Smooth muscle cell (in vitro differentiated cells): ENCODE data around the gene SKP2. TPM values are rescaled to one million over a fixed set of nuclear protein-coding genes. Genes with fewer than 3 reads are reported as not detected.

ENCODE experiments used
- DNase-seq: peaks from one replicate; lab custom pipeline; 2025; ENCODE audit not compliant: unreplicated experiment; lab: John Stamatoyannopoulos, UW
- H2AFZ ChIP-seq: fragments of 200-600 bp; sonication (generic); 2 replicates; pipeline ENCODE4 v1.6.0; 2016; ENCODE audit warnings: antibody characterized with exemption, low read depth, mild to moderate bottlenecking
- H3F3A ChIP-seq: fragments of 200-600 bp; sonication (generic); 2 replicates; pipeline ENCODE4 v1.6.0; 2017; ENCODE audit warnings: antibody characterized with exemption, low read depth
- H3K27ac ChIP-seq: fragments of 200-600 bp; sonication (generic); 2 replicates; pipeline ENCODE4 v1.5.1; 2016; ENCODE audit warnings: low read depth, mild to moderate bottlenecking
- H3K27me3 ChIP-seq: fragments of 200-600 bp; sonication (generic); 2 replicates; pipeline ENCODE4 v1.6.1; 2016; ENCODE audit warnings: low read depth, mild to moderate bottlenecking
- H3K36me3 ChIP-seq: fragments of 200-600 bp; sonication (generic); 2 replicates; pipeline ENCODE4 v1.5.1; 2016; ENCODE audit warnings: low read depth
- H3K4me1 ChIP-seq: fragments of 200-600 bp; sonication (generic); 2 replicates; pipeline ENCODE4 v1.5.1; 2016; ENCODE audit warnings: low read depth
- H3K4me2 ChIP-seq: fragments of 200-600 bp; sonication (generic); 2 replicates; pipeline ENCODE4 v1.6.0; 2016; ENCODE audit warnings: mild to moderate bottlenecking
- H3K4me3 ChIP-seq: fragments of 200-600 bp; sonication (generic); 2 replicates; pipeline ENCODE4 v1.5.1; 2016; ENCODE audit warnings: mild to moderate bottlenecking
- H3K79me2 ChIP-seq: fragments of 200-600 bp; sonication (generic); 2 replicates; pipeline ENCODE4 v1.6.0; 2016; ENCODE audit warnings: low read depth, mild to moderate bottlenecking
- H3K9ac ChIP-seq: fragments of 200-600 bp; sonication (generic); 2 replicates; pipeline ENCODE4 v1.6.0; 2016; ENCODE audit warnings: low read depth
- H3K9me3 ChIP-seq: fragments of 200-600 bp; sonication (generic); replicated peaks from 2 replicates; pipeline ENCODE4 v1.5.1; 2016; ENCODE audit warnings: low read depth
- H4K20me1 ChIP-seq: fragments of 200-600 bp; sonication (generic); 2 replicates; pipeline ENCODE4 v1.6.0; 2016; ENCODE audit warnings: low read depth
- WGBS: methylation state at CpG from one replicate; pipeline ENCODE4 v1.1.7; 2016; ENCODE audit warnings: low lambda C conversion rate; 5-methylcytosine and 5-hydroxymethylcytosine counted together
- polyA plus RNA-seq: library from polyadenylated mRNA; unstranded; fragments of >200 nt; fragmentation: Nextera tagmentation; extraction: Ambion mirVana; gene quantifications from 2 replicates; pipeline ENCODE4 v1.2.1, GENCODE V29; 2016
- total RNA-seq: library from RNA; depleted of rRNA; stranded (reverse); fragments of >200 nt; gene quantifications from 2 replicates; pipeline ENCODE4 v1.2.3, GENCODE V29; 2014
- TF ChIP-seq, protein P1 (sequence below): fragments of 200-600 bp; sonication (generic); IDR thresholded peaks from 2 replicates; pipeline ENCODE4 v1.5.1; 2017; ENCODE audit warnings: borderline replicate concordance, mild to moderate bottlenecking, antibody characterized with exemption; ENCODE audit not compliant: insufficient read depth, poor library complexity, severe bottlenecking

Gene SKP2
- total and polyA plus RNA-seq, 2 experiments from 2014 or later = 38.8 to 53.8 TPM

DNA sequence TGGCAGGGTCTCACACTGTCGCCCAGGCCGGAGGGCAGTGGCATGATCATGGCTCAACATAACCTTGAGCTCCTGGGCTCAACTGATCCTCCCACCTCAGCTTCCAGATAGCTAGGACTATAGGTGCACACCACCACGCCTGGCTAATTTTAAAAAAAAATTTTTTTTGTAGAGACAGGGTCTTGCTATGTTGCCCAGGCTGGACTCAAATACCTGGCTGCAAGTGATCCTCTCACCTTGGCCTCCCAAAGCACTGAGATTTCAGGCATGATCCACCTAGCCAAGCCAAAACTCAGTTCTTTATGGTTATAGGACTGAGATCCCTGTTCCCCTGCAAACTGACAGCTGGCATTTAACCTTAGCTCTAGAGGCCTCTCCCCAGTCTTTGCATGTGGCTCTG, 5.5 kb upstream of the SKP2 start:
- H4K20me1 ChIP-seq = peaks cover 4% of the 10 kb centered on the region
- no peaks in the 10 kb centered on the region for H3K36me3 ChIP-seq
- H3K79me2 ChIP-seq = peaks cover 15% of the 10 kb centered on the region
- H3K27ac ChIP-seq = no peak overlapping the region
- H3K4me2 ChIP-seq = no peak overlapping the region
- H3K27me3 ChIP-seq = no peaks in the 10 kb centered on the region
- peaks cover 5% of the 10 kb centered on the region for H3K4me1 ChIP-seq
- no peak overlapping the region for H3K4me3 ChIP-seq
- no peak for DNase-seq
- TF ChIP-seq, protein P1, sequence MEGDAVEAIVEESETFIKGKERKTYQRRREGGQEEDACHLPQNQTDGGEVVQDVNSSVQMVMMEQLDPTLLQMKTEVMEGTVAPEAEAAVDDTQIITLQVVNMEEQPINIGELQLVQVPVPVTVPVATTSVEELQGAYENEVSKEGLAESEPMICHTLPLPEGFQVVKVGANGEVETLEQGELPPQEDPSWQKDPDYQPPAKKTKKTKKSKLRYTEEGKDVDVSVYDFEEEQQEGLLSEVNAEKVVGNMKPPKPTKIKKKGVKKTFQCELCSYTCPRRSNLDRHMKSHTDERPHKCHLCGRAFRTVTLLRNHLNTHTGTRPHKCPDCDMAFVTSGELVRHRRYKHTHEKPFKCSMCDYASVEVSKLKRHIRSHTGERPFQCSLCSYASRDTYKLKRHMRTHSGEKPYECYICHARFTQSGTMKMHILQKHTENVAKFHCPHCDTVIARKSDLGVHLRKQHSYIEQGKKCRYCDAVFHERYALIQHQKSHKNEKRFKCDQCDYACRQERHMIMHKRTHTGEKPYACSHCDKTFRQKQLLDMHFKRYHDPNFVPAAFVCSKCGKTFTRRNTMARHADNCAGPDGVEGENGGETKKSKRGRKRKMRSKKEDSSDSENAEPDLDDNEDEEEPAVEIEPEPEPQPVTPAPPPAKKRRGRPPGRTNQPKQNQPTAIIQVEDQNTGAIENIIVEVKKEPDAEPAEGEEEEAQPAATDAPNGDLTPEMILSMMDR = no peak
- H3K9ac ChIP-seq = no peak overlapping the region
- H2AFZ ChIP-seq = no peak overlapping the region
- H3F3A ChIP-seq = no peaks in the 10 kb centered on the region
- 77% methylated on average over 3 of the region's 3 CpGs for WGBS
- no peaks in the 10 kb centered on the region for H3K9me3 ChIP-seq

DNA sequence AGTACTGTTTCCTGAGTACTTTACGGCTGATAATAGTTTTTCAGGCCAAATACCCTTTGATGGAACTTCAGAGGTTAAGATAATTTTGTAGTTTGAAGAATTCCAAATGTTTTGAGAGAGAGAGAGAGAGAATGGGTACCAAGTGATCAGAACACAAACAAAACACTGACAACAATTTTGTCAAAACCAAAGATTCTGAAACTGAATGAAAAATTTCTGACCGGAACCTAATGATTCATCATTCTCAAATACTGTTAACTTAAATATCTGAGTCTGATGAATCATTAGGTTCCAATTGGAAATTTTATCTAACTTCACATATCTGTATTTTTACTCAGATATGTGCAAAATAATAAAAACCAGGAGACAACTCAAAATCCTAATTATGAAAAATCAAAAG, 4.2 kb upstream of the SKP2 start:
- peaks cover 20% of the 10 kb centered on the region for H3K79me2 ChIP-seq
- DNase-seq = no peak

DNA sequence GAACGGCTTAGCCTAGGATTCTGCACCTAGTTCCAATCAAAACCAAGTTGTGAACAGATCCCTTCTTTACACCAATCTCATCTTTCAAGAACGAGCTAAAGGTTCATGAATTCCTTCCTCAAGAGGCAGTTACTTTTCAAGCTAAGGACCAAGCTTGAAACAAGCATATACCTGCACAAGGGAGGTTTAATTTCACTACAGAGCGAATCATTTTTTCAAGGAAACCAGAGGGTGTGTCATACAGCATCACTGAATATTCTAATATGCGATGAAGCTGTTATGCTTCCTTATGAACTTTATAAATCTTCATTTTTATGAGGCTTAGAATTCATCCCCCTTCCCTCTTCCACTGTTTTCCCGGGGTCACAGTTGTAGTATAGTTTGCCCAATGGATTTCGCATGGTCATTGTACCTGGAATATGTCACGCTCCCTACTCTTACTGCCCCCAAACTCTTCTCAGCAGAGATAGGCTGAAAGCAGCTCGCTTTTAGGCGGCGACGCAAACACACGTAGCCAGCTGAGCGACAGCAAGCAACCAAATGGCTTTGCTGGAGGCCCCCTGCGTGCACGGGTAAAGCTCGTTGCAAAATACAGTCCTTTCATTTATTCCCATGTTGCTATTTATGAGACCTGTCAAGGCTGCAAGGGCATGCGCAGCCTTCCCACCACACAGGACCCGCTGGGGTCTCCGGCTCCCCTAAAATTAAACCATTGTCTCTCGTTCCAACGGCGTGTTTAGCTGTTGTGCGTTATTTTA, 1.1 kb upstream of the SKP2 start:
- DNase-seq = no peak
- no peaks in the 10 kb centered on the region for H3K36me3 ChIP-seq
- H3K9ac ChIP-seq = peak overlapping the region; percentile 79
- 9% methylated on average over 23 of the region's 23 CpGs for WGBS
- H3K27ac ChIP-seq = peak overlapping the region; percentile 64
- H2AFZ ChIP-seq = peak overlapping the region; percentile 89
- peak overlapping the region; percentile 87 for H3K4me3 ChIP-seq
- peaks cover 48% of the 10 kb centered on the region for H3K79me2 ChIP-seq
- peaks cover under 1% of the 10 kb centered on the region for H3F3A ChIP-seq
- H3K9me3 ChIP-seq = no peaks in the 10 kb centered on the region
- TF ChIP-seq, protein P1 = no peak
- peaks cover 15% of the 10 kb centered on the region for H3K4me1 ChIP-seq
- H4K20me1 ChIP-seq = no peaks in the 10 kb centered on the region
- peak overlapping the region; percentile 97 for H3K4me2 ChIP-seq
- no peaks in the 10 kb centered on the region for H3K27me3 ChIP-seq

More for the DNA sequence above, 4.2 kb upstream of the SKP2 start:
- Histone ChIP-seq H3K9me3 (no peaks in the 10 kb centered on the region), H4K20me1 (peaks cover 4% of the 10 kb centered on the region), H3F3A (no peaks in the 10 kb centered on the region), H3K4me2 (no peak overlapping the region), H3K36me3 (no peaks in the 10 kb centered on the region), H3K9ac (peak overlapping the region; percentile 13), H3K4me3 (no peak overlapping the region), H3K27me3 (no peaks in the 10 kb centered on the region), H2AFZ (no peak overlapping the region), H3K4me1 (peaks cover 5% of the 10 kb centered on the region), H3K27ac (no peak overlapping the region)
- 68% methylated on average over 2 of the region's 2 CpGs for WGBS
- TF ChIP-seq, protein P1 = no peak
